T47D (cell line): ENCODE measurements around the gene ISYNA1.

Source experiments
- DNase-seq, 2 experiments: peaks; one replicate each; pipeline versions ENCODE4 v3.0.0 to v3.0.0-alpha.2; 2011 to 2012; ENCODE audit warnings: low read depth in 1 of 2, low spot score in 1 of 2
- JUND ChIP-seq: IDR thresholded peaks from 2 replicates; pipeline ENCODE4 v1.6.1; 2012; ENCODE audit warnings: low read depth
- in situ Hi-C: cut with HindIII; loops from 2 replicates; pipeline ENCODE4 v1.10.0; 2016; ENCODE audit warnings: low sequenced_read_pairs, low pct_unique_long_range_greater_than_20kb

The ISYNA1 gene

DNA sequence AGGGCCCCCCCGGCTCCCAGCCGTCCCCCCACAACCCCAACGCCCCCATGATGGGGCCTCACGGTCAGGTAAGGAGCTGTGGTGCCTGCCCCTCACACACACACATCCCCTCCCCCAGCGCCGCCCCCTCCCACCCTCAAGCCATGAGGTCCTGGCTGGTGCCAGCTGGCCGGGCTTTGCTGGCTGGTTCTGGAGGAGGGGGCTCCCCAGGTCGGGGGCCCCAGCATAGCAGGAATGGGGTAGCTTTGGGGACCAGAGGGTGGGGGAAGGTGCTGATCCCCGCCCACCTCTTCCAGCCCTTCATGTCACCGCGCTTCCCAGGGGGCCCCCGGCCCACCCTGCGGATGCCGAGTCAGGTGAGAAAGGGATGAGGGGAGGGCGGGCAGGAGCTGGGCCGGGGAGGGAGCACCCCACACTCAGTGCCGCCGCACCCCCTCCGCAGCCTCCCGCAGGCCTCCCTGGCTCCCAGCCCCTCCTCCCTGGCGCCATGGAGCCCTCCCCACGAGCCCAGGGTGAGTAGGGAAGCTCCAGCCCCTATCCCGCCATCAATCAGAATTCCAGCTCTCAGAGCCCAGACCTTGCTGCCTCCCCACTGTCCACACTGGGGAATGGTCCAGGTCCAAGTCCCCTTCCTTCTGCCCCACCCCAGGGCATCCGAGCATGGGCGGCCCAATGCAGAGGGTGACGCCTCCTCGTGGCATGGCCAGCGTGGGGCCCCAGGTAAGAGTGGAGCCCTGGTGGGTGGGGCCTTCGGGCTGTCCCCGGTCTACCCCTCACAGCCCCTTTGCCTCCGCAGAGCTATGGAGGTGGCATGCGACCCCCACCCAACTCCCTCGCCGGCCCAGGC lies 6.4 kb downstream of the ISYNA1 start:
- DNase-seq = no peak
- TF ChIP-seq JUND = no peak
- in situ Hi-C loops = no loop called here

DNA sequence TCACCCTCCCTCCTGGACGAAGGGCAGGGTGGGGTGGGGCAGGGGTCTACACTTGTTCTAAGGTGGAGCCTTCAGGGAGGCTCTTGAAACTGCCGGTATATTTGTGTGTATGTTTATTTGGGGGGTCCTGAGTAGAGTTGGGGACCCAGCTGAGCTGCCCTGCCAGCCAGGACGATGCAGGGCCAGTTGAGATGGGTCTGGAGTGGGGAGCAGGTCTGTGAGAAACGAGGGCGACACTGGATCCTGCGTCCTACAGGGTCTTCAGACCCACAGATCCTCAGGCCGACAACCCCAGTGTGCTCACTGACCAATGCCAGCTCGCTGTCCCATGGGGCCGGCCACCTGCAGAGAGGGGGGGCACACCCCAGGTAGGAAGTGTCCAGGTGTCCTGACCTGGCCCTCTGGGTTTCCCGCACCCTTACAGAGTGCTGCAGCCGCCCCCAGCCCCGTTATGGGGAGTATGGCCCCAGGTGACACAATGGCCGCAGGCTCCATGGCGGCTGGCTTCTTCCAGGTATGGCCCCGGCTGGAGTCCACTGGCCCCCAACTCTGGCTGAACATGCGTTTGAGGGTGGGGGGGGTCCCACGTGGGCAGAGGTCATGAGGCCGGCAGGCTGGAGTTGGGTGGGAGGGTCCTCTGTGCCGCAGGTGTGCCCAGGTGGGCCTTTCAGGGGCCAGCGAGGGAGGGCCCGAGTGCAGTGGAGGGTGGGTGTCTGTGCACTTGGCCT lies 7.4 kb downstream of the ISYNA1 start:
- in situ Hi-C loops = no loop called here
- no peak for DNase-seq
- TF ChIP-seq JUND = no peak

DNA sequence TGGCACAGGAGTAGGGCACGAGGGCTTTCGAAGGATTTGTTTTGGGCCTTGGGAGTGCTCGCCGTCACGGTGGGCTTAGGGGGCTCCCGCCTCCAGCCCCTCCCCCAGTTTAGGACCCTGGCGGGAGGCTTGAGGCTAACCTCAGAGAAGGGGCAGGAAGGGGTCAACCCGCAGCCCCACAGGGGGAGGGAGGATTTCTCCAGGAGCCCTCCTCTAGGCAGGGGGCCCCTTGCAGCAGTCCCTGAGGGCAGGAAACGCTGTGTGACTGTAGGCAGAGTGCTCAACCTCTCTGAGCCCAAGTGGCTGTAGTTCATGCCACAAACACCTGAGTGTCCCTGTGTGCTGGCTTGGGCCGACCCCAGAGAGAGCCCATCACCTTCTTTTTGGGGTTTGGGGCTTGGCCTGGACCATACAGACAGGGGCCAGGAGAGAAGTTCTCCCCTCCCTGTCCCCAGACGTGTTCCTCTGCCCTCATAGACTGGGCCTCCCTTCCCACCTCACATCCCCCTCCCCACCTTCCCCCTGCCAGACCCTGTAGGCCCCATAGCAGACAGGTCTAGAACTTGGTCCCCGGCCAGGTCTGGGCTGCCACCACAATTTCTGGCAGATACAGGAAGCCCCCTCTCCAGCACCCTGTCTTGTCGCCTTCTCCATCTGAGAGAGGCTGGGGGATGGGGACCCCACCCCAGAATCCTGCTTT lies 8.1 kb downstream of the ISYNA1 start:
- in situ Hi-C loops = no loop called here
- TF ChIP-seq JUND = no peak
- no peak for DNase-seq

DNA sequence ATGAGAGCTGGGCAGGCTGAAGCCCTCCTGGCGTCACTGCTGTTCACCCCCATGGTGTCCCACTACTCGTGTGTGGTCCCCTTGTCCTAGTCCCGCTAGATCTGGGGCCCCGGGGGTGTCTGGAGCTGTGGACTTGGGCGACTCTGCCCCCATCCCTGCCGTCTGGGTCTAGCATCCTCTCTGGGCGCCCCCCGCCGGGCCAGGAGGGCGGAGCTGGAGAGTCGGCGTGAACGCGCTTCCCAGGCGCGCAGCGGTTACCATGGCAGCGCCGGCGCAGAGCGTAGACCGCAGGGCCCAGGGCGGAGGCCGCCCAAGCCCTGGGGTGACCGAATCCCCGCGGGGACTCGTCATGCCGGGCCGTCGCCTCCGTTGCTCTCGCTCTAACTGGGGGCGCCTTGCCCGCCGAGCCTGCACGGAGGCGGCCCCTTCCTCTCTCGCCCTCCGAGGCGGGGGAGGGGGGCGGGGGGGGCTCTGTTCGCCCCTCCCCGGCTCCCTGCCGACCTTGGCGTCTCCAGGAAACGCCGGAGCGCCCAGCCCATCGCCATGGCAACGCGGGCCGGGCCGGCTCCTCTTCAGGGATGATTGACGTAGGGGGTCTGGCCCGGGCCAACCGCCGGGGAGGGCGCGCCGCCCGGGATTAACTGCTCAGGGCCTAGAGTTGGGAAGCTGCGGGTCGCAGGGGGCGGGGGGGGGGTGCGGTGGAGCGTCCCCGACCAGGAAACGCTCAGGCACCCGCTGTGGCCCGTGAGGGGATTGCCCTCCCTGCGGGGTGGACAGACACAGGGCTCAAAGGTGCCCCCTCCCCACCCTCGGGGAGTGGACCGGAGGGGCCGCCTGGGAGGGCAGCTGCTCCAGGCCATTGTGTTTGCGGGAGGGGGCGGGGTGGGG lies 8.9 kb downstream of the ISYNA1 start:
- in situ Hi-C loops = no loop called here
- no peak for TF ChIP-seq JUND
- no peak for DNase-seq

DNA sequence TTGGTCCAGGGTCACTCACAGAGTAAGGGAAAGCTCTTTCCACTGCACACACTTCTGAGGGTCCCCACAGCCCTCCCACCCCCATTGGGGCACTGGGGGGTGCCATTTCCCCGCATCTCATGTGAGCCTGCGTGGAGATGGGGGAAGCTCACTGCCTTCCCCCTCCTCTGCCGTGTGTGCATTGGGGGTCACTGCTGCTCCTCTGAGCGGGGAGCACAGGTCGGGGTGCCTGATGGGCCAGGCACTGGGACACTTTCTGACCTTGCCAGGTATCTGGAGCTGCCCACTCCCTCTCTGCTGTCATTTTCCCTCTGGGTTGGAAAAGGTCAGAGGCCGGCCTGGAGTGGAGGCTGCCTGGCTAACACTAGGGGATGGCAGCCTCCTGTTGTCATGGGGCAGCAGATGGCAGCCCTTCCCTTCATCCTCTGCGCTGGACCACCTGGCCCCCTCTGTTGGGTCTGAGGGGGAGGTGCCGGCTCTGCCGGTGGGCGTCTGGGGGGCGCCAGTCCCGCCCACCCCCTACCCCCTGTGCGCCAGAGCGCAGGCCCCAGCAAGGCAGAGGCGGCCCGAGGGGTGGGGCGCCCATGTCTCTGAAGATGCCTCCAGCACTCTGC lies 9.7 kb downstream of the ISYNA1 start:
- no peak for DNase-seq
- in situ Hi-C loops = no loop called here
- no peak for TF ChIP-seq JUND

DNA sequence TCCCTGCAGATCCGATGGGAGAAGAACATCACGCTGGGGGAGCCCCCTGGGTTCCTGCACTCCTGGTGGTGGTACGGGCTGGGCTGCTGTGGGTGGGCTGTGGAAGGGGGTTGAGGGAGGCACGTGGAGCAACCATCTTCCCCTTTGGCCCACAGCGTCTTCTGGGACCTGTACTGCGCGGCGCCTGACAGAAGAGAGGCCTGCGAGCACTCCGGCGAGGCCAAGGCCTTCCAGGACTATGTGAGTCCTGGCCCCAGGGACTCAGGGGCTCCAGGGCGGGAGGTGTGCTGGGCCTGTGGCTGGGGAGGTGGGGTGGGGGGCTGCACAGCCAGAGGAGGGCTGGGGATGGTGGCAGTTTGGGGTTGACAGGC lies 10.2 kb downstream of the ISYNA1 start:
- DNase-seq = no peak
- in situ Hi-C loops = no loop called here
- no peak for TF ChIP-seq JUND

DNA sequence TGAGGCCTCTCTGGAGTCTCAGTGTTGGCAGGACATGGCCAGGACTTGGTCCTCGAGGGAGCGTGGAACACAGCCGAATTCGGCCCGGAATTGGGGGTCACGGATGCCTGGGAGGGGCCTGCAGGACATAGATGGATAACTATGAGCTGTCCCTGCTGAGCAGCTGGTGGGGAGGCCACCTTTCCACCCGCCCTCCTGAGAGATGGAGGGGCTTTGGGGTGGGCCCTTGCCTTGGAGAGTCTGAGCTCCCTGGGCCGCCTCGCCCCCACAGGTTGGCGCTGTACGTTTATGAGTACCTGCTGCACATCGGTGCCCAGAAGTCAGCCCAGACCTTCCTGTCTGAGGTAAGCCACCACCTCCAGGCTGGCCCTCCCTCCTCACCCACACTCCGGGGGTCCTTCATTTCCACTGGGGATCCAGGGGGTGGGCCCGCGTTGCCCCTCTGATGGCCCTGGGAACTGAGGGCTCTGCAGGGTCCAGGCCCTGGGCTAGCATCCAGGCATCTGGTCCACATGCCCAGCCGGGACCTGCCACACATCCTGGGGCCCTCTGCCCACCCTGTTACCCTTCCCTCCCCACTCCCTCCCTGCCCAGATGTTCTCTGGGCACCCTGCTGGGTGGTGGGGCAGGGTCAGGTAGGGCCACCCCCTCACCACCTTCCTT lies 10.7 kb downstream of the ISYNA1 start:
- in situ Hi-C loops = no loop called here
- no peak for DNase-seq
- TF ChIP-seq JUND = no peak

DNA sequence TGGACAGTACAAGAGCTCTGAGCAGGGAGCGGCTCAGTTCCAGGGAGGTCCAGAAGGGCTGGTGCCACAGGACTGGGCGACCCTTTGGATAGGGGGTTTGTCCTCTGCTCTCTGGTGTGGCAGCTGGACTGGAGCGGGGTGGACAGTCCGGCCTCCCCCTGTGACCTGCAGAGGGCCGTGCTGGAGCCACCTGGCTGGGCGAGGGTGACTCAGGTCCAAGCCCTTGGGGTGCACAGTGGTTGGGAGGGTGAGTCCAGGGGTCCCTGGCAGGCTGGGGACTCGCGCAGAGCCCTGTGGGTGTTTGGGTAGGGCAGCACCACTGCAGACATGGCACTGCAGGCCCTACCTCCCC lies 11.5 kb downstream of the ISYNA1 start:
- no peak for DNase-seq
- no peak for TF ChIP-seq JUND
- in situ Hi-C loops = no loop called here

DNA sequence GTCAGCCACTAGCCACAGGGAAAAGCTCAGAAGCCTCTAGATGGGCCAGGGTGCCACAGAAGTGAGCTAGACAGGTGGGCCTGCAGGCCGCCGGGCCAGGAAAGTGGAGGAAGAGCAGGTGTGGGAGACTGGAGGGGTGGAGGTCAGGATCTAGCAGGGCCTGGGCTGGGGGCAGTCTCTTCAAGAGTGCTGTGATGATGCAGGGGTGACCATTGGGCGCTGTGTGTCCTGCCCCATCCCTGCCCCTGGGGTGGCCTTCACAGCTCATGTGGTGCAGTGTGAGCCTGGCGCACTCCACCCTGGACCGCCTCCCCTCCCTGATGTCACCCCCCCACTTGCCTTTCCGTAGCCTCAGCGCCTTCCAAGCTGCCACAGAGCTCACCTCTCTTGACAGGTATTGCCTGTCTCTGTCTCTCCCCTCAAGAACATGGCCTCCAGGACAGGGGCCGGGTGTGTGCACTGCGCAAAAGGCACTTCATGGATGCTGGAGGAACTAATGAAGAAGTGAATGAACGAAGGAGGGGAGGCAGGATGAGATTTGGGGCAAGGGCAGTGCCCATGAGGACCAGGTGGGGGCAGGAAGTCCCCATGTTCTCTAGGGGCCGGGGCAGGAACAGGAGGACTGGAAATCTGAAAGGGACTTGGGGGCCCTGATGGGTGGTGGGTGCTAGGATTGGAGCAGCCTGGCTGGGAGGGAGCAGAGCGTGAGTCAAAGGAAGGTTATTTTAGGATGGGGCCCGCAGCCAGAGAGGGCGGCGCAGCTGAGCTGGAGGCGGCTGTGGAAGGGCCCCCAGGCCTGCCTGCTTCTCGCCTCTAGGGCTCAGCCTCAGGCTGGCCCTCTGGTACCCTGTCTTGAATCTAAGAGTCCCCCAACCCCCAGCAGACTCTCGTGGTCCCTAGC lies 12.2 kb downstream of the ISYNA1 start:
- DNase-seq = no peak
- in situ Hi-C loops = no loop called here
- TF ChIP-seq JUND = no peak

DNA sequence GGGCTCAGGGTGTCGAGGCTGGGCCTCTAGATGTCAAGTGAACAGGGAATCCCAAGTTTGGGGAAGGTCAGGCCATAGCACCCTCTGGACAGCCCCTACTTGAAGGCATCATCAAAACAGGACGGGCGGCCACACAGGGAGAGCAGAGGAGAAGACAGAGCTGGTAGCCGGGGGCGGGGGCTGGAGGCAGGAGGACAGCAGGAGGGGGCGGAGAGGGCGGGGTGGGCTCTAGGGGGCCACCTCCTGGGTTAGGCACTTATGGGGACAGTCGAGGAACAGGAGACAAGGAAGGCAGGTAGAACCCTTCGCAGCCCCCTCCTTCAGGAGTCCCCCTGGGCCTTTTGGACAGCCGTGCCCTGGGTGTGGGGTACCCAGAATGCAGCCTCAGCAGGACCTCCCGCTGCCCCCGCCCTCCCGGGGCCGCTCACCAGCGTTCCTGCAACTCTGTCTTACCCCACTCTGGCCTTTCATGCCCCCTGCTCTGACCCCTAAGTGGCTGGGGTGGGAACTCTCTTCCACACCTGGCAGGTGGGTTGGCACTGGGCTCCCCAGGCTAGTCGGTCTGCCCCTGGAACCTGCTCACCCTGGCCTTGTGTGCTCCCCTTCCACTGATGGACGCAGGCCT lies 12.9 kb downstream of the ISYNA1 start:
- in situ Hi-C loops = no loop called here
- DNase-seq = no peak
- no peak for TF ChIP-seq JUND
